Measurements from ENCODE around the gene MAD1L1. TPM values are rescaled to one million over a fixed set of nuclear protein-coding genes. Genes with fewer than 3 reads are reported as not detected.

Gene MAD1L1
- total and polyA plus RNA-seq, 2 of the 4 experiments (the other 2 are of a cell fraction): 29.0 to 40.9 TPM

DNA sequence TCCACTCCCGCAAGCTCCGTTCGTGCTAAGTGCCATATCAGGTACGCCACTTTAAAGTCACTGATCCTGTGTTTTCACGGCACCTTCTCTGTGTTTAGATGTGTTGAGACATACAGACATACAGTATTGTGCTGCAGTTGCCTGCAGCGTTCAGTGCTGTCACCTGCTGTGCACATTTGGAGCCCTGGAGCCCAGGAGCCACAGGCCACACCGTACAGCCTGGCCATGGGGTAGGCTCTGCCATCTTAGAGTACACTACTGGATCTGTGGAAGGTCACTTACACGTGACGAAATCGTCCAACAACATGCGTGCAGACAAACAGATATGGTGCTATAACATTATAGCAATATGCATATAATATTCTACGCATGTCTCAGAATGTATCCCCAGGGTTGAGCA lies 451.4 kb downstream of the MAD1L1 start:
- Histone ChIP-seq H3K9ac (ENCODE audit: low read depth, low read length) (no peak overlapping the region), H3K9me1 (ENCODE audit: insufficient read depth, low read length) (no peaks in the 10 kb centered on the region), H4K91ac (ENCODE audit: insufficient read depth, low read depth, low read length) (no peak overlapping the region), H3K14ac (replicated peaks; ENCODE audit: low read depth, low read length) (no peak overlapping the region), H3K56ac (ENCODE audit: extremely low read depth, insufficient read depth, low read length) (no peak overlapping the region), H2BK15ac (ENCODE audit: low read depth, low read length) (no peak overlapping the region), H3K36me3 (ENCODE audit: control insufficient read depth, insufficient read depth, low read length) (no peaks in the 10 kb centered on the region), H3K27ac (ENCODE audit: insufficient read depth, low read length) (no peak overlapping the region), H2AK5ac (ENCODE audit: low read depth, low read length) (no peak overlapping the region), H3K9me3 (ENCODE audit: control insufficient read depth, insufficient read depth, low read length) (peaks cover 7% of the 10 kb centered on the region), H2BK5ac (ENCODE audit: low read depth, low read length, poor library complexity, severe bottlenecking) (no peak overlapping the region), H3K23ac (ENCODE audit: low read depth, low read length) (no peak overlapping the region), H4K20me1 (ENCODE audit: insufficient read depth, low read length) (no peaks in the 10 kb centered on the region), H2AFZ (replicated peaks; ENCODE audit: low read length, poor library complexity) (no peak overlapping the region), H3K4ac (ENCODE audit: low read depth, low read length) (no peak overlapping the region), H2BK120ac (ENCODE audit: low read depth, low read length) (no peak overlapping the region), H2BK20ac (ENCODE audit: low read depth, low read length) (no peak overlapping the region), H3K79me1 (ENCODE audit: low read depth in 1 of 2, low read length in 2 of 2) (no peaks in the 10 kb centered on the region), H4K8ac (ENCODE audit: low read depth in 2 of 2, low read length in 2 of 2) (no peak overlapping the region), H3K27me3 (ENCODE audit: control insufficient read depth, insufficient read depth, low read length) (peaks cover 3% of the 10 kb centered on the region), H3K4me1 (ENCODE audit: control insufficient read depth, insufficient read depth, low read length) (no peaks in the 10 kb centered on the region), H2AK9ac (replicated peaks; ENCODE audit: low read depth, low read length, poor library complexity) (no peak overlapping the region), H3K18ac (ENCODE audit: low read depth, low read length) (no peak overlapping the region), H3K4me3 (ENCODE audit: insufficient read depth, low read depth, low read length) (no peak overlapping the region), H3K4me2 (ENCODE audit: low read depth, low read length) (no peak overlapping the region), H4K5ac (ENCODE audit: low read depth, low read length) (no peak overlapping the region)
- DNase-seq (no peak), ATAC-seq (ENCODE audit: low read depth) (no peak)
- in situ Hi-C loops (cut with MboI; ENCODE audit: low sequenced_read_pairs): no loop called here
- dilution Hi-C loops (cut with HindIII; ENCODE audit: low sequenced_read_pairs, unreplicated experiment): no loop called here
- no TSS peak for BruUV-seq (replicated peaks)
- CTCF ChIA-PET: no interaction called here
- intact Hi-C loops (cut with micrococcal nuclease): no loop called here
- WGBS, 2 experiments (ENCODE audit: extremely low coverage in 2 of 2, insufficient read length in 1 of 2): 80% methylated on average over 2 of the region's 12 CpGs; no CpG with 5 or more reads in 1 of the 2 experiments
- no peak for TF ChIP-seq FOS (IDR thresholded peaks at IDR 0.05; ENCODE audit: low read depth, low read length)
- TF ChIP-seq, protein P1, sequence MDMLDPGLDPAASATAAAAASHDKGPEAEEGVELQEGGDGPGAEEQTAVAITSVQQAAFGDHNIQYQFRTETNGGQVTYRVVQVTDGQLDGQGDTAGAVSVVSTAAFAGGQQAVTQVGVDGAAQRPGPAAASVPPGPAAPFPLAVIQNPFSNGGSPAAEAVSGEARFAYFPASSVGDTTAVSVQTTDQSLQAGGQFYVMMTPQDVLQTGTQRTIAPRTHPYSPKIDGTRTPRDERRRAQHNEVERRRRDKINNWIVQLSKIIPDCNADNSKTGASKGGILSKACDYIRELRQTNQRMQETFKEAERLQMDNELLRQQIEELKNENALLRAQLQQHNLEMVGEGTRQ (IDR thresholded peaks at IDR 0.05; ENCODE audit: low read depth, low read length): no peak
- TF ChIP-seq RFX5 (IDR thresholded peaks at IDR 0.05; ENCODE audit: low read depth, low read length): no peak
- TF ChIP-seq SMC3 (IDR thresholded peaks at IDR 0.05; ENCODE audit: low read depth, low read length): no peak
- TF ChIP-seq, protein P2, sequence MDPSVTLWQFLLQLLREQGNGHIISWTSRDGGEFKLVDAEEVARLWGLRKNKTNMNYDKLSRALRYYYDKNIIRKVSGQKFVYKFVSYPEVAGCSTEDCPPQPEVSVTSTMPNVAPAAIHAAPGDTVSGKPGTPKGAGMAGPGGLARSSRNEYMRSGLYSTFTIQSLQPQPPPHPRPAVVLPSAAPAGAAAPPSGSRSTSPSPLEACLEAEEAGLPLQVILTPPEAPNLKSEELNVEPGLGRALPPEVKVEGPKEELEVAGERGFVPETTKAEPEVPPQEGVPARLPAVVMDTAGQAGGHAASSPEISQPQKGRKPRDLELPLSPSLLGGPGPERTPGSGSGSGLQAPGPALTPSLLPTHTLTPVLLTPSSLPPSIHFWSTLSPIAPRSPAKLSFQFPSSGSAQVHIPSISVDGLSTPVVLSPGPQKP (IDR thresholded peaks at IDR 0.05; ENCODE audit: borderline replicate concordance, low read depth, low read length): no peak
- no peak for TF ChIP-seq BHLHE40 (IDR thresholded peaks at IDR 0.05; ENCODE audit: low read depth, low read length)
- TF ChIP-seq MXI1 (IDR thresholded peaks at IDR 0.05; ENCODE audit: borderline replicate concordance, low read depth, low read length): no peak
- no peak for TF ChIP-seq MAFK (IDR thresholded peaks at IDR 0.05; ENCODE audit: low read depth, low read length)
- no peak for TF ChIP-seq CHD1 (IDR thresholded peaks at IDR 0.05; ENCODE audit: low read depth, low read length)
- TF ChIP-seq CEBPB (IDR thresholded peaks at IDR 0.05; ENCODE audit: low read depth, low read length): no peak
- no peak for TF ChIP-seq RCOR1 (IDR thresholded peaks at IDR 0.05; ENCODE audit: insufficient replicate concordance, low read length)
- TF ChIP-seq NFE2L2 (IDR thresholded peaks at IDR 0.05; ENCODE audit: low read depth, low read length): no peak
- TF ChIP-seq, protein P3, sequence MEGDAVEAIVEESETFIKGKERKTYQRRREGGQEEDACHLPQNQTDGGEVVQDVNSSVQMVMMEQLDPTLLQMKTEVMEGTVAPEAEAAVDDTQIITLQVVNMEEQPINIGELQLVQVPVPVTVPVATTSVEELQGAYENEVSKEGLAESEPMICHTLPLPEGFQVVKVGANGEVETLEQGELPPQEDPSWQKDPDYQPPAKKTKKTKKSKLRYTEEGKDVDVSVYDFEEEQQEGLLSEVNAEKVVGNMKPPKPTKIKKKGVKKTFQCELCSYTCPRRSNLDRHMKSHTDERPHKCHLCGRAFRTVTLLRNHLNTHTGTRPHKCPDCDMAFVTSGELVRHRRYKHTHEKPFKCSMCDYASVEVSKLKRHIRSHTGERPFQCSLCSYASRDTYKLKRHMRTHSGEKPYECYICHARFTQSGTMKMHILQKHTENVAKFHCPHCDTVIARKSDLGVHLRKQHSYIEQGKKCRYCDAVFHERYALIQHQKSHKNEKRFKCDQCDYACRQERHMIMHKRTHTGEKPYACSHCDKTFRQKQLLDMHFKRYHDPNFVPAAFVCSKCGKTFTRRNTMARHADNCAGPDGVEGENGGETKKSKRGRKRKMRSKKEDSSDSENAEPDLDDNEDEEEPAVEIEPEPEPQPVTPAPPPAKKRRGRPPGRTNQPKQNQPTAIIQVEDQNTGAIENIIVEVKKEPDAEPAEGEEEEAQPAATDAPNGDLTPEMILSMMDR (conservative IDR thresholded peaks at IDR 0.05; ENCODE audit: low read depth, low read length): no peak
- no peak for TF ChIP-seq MAZ (IDR thresholded peaks at IDR 0.05; ENCODE audit: borderline replicate concordance, low read depth, low read length)
- TF ChIP-seq POLR2A (IDR thresholded peaks at IDR 0.05; ENCODE audit: low read depth, low read length): no peak
- no peak for TF ChIP-seq RAD21 (IDR thresholded peaks at IDR 0.05; ENCODE audit: low read length)
- POLR2A ChIA-PET (ENCODE audit: unreplicated experiment): no interaction called here
